22Rv1 (cell line): ENCODE measurements around the gene FGF21.

Experiments
- H3K27ac ChIP-seq: fragments of 450-650 bp; 2 replicates; pipeline ENCODE4 v1.5.1; 2017
- CTCF ChIP-seq: fragments of 450-650 bp; IDR thresholded peaks from 2 replicates; pipeline ENCODE4 v1.5.1; 2017; ENCODE audit warnings: mild to moderate bottlenecking
- ZFX ChIP-seq: fragments of 450-650 bp; IDR thresholded peaks from 2 replicates; pipeline ENCODE4 v1.6.1; 2017; ENCODE audit warnings: antibody characterized with exemption, borderline replicate concordance

The FGF21 gene

GRCh38 chr19:48755084-48755641 lies at the start of gene FGF21:
TSS of gene FGF21 (plus strand) at chr19:48755524. CDS start at chr19:48756237, 713 bp downstream.
- H3K27ac ChIP-seq, result no peak within 1 kb of the TSS
- TF ChIP-seq ZFX (no peak), CTCF (no peak)

DNA sequence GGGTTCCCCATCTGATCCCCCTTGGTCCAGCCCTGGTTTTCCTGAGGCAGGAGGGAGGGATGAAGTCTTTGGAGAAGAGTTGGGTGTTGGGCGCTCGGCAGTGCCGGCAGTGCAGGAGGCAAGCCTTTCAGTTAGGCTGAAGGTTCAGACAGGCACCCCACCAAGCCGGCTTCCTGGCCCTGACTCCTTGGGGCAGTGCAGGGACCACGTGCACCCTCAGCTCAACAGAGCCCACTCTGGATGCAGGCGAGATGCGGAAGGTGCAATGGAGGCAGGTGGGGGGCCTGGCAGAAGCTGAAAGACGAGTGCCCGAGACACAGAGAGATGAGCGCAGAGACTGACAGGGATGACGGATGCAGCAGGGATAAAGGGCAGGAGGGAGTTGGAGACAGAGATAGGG lies 46.9 kb upstream of the FGF21 start:
- TF ChIP-seq CTCF (no peak), ZFX (no peak)
- no peak overlapping the region for H3K27ac ChIP-seq

- no peak for TF ChIP-seq ZFX
- H3K27ac ChIP-seq, result no peak overlapping the region
These were observed 44.1 kb upstream of the FGF21 start for GRCh38 chr19:48711106-48711662.

GRCh38 chr19:48713041-48713863 lies 42.1 kb upstream of the FGF21 start:
- TF ChIP-seq CTCF, result no peak
- TF ChIP-seq ZFX, result no peak
- peak overlapping the region; percentile 82 for H3K27ac ChIP-seq

GRCh38 chr19:48713864-48714755 lies 41.2 kb upstream of the FGF21 start:
- peak overlapping the region; percentile 82 for H3K27ac ChIP-seq
- TF ChIP-seq ZFX (no peak), CTCF (0 out of 2 replicates have a peak, but pooled peaks have one; percentile 15)

GRCh38 chr19:48714759-48715675 lies 40.3 kb upstream of the FGF21 start:
- peak overlapping the region; percentile 82 for H3K27ac ChIP-seq

More at GRCh38 chr19:48714759-48715675, 40.3 kb upstream of the FGF21 start:
- no peak for TF ChIP-seq CTCF
- no peak for TF ChIP-seq ZFX
